SK-N-SH (cell line): ENCODE results near the gene TRIM68.

ENCODE experiments used
- ELF1 ChIP-seq: IDR thresholded peaks from 2 replicates; pipeline ENCODE4 v1.4.0; 2012
- EP300 ChIP-seq, 2 experiments: IDR thresholded peaks; 2 replicates each; pipeline versions ENCODE4 v1.4.0 to v1.6.1; 2012; ENCODE audit warnings: borderline replicate concordance in 1 of 2, low read depth in 1 of 2, low read length in 1 of 2
- EZH2phosphoT487 ChIP-seq: fragments of 200-600 bp; sonication (generic); IDR thresholded peaks from 2 replicates; pipeline ENCODE4 v1.6.1; 2017; ENCODE audit warnings: low read depth, mixed run types, mild to moderate bottlenecking, antibody characterized with exemption, moderate library complexity, borderline replicate concordance
- JUND ChIP-seq: IDR thresholded peaks from 2 replicates; pipeline ENCODE4 v1.4.0; 2012
- SMC3 ChIP-seq: IDR thresholded peaks from 2 replicates; pipeline ENCODE4 v1.6.1; 2012; ENCODE audit warnings: low read depth, low read length, improper control_type of control experiment
- TCF12 ChIP-seq: IDR thresholded peaks from 2 replicates; pipeline ENCODE4 v1.4.0; 2012
- YY1 ChIP-seq: IDR thresholded peaks from 2 replicates; pipeline ENCODE4 v1.4.0; 2012; ENCODE audit warnings: low read depth, mild to moderate bottlenecking
- TF ChIP-seq, protein P1 (sequence below): fragments of 200-600 bp; sonication (generic); IDR thresholded peaks from 2 replicates; pipeline ENCODE4 v1.6.1; 2017; ENCODE audit warnings: antibody characterized with exemption, mild to moderate bottlenecking, moderate library complexity
- TF ChIP-seq, protein P2 (sequence below): IDR thresholded peaks from 2 replicates; pipeline ENCODE4 v1.4.0; 2012; ENCODE audit warnings: low read depth, borderline replicate concordance

DNA sequence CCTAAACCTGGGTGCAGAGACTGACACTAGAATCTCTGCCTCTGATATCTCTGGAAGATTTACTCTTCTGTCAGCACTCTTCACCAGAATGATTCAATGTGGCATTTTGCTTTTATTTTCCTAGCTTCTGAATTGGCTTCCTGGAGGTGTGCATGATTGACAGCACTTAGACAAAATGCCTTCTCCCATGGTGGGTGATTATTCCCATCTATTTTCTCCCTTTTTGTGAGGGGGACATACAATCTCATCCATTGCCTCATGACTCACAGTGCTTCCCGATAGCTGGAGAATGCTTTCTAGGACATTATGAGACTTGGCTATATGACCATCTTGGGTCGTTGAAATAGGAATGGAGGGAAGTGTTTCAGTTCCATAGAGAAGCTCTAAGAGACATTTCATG is 4.0 kb upstream of the TRIM68 start:
- TF ChIP-seq JUND (no peak), TCF12 (no peak), EZH2phosphoT487 (no peak), EP300 (IDR thresholded peaks at IDR 0.05; ENCODE audit: borderline replicate concordance in 1 of 2, low read depth in 1 of 2, low read length in 1 of 2) (no peak), SMC3 (no peak), ELF1 (no peak), YY1 (no peak)
- TF ChIP-seq, protein P1, sequence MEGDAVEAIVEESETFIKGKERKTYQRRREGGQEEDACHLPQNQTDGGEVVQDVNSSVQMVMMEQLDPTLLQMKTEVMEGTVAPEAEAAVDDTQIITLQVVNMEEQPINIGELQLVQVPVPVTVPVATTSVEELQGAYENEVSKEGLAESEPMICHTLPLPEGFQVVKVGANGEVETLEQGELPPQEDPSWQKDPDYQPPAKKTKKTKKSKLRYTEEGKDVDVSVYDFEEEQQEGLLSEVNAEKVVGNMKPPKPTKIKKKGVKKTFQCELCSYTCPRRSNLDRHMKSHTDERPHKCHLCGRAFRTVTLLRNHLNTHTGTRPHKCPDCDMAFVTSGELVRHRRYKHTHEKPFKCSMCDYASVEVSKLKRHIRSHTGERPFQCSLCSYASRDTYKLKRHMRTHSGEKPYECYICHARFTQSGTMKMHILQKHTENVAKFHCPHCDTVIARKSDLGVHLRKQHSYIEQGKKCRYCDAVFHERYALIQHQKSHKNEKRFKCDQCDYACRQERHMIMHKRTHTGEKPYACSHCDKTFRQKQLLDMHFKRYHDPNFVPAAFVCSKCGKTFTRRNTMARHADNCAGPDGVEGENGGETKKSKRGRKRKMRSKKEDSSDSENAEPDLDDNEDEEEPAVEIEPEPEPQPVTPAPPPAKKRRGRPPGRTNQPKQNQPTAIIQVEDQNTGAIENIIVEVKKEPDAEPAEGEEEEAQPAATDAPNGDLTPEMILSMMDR = no peak
- TF ChIP-seq, protein P2, sequence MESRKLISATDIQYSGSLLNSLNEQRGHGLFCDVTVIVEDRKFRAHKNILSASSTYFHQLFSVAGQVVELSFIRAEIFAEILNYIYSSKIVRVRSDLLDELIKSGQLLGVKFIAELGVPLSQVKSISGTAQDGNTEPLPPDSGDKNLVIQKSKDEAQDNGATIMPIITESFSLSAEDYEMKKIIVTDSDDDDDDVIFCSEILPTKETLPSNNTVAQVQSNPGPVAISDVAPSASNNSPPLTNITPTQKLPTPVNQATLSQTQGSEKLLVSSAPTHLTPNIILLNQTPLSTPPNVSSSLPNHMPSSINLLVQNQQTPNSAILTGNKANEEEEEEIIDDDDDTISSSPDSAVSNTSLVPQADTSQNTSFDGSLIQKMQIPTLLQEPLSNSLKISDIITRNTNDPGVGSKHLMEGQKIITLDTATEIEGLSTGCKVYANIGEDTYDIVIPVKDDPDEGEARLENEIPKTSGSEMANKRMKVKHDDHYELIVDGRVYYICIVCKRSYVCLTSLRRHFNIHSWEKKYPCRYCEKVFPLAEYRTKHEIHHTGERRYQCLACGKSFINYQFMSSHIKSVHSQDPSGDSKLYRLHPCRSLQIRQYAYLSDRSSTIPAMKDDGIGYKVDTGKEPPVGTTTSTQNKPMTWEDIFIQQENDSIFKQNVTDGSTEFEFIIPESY = no peak
